Putamen (tissue), 1 donor: ENCODE data around the gene GNE.
"Not testable (repeated sequence)": the region's sequence is repeated elsewhere in the genome, so short reads cannot be mapped to it uniquely, and the experiment has no call there.

ENCODE experiments used
- DNase-seq: peaks from one replicate; pipeline ENCODE4 v3.0.0-alpha.2; 2016; ENCODE audit warnings: low spot score

GNE gene

DNA sequence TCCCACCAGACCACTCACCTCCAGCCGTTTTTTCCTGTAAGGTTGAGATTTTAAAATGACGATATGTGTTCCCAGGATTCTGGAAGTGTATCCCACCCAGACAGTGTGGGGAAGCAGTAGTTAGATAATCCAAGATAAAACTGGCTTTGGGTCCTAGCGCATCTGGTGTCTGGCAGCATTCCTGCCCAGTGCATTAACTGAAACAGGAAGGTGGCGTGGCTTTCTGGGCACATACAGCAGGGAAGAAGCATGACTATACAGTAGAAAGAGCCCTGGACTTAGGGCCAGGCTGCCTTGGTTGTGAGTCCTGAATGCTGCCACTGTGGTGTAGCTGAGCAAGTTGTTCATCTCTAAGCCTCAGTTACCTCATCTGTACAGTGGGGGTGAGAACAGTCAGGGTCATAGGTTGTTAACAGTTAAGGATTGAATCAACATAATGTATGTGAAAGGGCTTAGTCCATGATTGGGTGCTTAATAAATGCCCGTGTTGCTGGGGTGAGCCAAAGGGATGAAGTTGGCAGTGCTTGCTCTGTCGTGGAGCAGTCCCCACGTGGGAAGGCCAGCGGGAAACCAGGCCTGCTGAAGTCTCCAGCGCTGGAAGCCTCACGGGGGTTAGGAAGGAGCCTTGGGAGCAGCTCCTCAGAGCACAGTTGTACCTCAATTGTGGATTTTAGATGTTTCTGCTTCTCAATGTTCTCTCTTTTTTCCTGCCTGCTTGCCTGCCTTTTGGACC is 49.6 kb downstream of the GNE start:
- DNase-seq: no peak

DNA sequence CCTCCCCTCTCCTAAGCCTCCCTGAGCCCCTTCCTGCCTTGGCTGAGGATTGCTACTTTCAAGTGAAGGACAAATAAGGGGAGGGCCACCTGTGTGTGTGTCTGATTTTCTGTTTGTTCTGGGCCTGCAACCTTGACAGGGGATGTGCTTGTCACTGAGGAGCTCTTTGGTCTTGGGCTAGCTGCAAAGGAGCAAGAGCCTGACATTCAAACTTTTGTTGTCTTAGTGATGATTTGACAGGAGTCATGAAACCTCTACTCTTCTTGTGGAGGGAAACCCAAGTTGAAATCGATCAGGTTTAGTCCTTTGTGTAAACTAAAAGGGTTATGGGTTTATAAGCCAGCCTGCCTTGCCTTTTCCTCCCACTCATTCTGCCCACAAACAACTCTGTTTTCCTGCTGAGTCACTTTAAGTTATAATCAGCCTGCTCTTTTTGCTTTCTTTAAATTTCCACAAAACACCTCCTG is 50.7 kb downstream of the GNE start:
- no peak for DNase-seq

- DNase-seq: peak; percentile 78
Observed at GRCh38 chr9:36207016-36207415, 51.2 kb downstream of the GNE start.

GRCh38 chr9:36204906-36205547 is 53.2 kb downstream of the GNE start:
- no peak for DNase-seq

GRCh38 chr9:36194326-36195000 is 63.8 kb downstream of the GNE start:
- DNase-seq: no peak

DNA sequence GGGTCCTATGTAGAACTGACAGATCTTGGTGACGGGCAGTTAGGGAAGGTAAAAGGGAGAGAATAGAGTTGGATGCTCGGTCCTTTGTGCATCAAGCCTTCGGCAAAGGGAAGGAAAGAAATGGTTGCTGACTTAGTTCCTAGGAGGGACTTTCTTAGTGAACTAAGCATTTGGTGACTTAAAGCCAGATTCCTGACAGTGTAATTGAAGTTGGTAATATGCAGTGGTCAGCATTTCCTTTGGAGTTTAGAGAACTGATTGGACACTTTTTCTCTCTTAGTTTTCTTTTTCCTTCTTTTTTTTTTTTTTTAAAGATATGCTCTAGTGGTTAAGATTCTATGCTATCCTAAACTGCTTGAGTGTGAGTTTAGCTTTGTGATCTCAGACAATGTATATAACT is 65.2 kb downstream of the GNE start:
- no peak for DNase-seq

DNA sequence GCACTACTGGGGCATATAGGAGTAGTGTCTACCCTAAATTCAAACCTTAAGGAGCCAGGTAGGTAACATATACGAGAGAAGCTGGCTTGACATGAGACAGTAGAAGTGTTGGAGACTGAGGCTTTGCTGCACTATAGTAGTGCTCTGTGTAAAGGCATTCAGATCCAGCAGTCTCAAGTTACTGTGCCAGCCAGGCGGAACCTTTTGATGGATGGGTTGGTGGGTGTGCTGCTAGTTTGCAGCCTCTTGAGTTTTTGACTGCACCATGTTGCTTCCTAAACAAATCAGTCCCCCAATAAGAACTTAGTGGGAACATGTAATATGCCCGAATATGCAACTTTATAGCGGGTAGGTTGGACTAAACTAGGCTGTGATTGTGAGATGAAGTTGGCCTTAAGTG is 66.1 kb downstream of the GNE start:
- no peak for DNase-seq

- no peak for DNase-seq
Observed at GRCh38 chr9:36191686-36192085, 66.6 kb downstream of the GNE start.

DNA sequence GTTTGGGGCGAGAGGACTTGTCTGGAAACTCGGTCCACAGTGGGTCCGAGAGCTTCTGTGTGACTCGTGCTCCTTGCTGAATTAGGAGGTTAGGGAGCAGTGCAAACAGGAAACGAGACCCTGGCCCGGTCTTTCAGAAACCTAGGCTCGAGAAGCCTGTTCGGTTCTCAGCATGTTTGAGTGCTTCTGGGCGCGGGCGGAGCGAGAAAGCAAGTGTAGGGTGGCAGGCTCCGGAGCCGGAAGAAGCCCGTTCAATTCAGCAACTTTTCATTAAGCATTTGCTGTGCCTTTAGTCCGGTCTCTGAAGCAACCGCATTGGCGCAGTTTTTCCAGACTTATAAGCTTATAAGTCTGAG is 67.0 kb downstream of the GNE start:
- no peak for DNase-seq

DNA sequence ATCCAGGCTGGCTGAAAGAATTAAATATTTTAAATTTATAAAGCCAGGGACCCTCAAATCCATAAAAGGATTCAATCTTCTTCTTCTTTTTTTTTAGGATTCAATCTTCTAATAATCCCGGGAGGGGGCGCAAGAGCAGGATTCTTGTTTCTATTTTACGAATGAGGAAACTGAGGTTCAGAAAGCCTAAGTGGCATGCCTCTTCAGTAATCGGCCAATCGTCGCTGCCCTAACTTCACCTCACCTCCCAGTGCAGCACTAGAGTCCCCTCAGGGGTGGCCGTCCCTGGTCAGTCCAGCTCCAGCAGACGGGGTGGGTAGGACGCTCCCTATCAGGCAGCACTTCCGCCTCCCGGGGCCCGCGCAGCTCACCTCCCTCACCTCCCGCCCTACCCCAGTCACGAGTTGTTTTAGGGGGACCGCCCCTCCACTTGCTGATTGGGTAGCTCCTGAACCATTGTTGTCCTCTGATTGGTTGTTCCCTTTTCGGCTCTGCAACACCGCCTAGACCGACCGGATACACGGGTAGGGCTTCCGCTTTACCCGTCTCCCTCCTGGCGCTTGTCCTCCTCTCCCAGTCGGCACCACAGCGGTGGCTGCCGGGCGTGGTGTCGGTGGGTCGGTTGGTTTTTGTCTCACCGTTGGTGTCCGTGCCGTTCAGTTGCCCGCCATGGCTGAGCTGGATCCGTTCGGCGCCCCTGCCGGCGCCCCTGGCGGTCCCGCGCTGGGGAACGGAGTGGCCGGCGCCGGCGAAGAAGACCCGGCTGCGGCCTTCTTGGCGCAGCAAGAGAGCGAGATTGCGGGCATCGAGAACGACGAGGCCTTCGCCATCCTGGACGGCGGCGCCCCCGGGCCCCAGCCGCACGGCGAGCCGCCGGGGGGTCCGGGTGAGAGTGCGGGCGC is 67.6 kb downstream of the GNE start, which contains the start of gene CLTA:
Gene CLTA, plus strand, starts transcription at position 534 of the 902 bp plus-strand sequence. Its CDS starts 136 bp downstream, at position 670.
- DNase-seq: peak; percentile 99

GRCh38 chr9:36189976-36190375 is 68.3 kb downstream of the GNE start:
- no peak for DNase-seq

DNA sequence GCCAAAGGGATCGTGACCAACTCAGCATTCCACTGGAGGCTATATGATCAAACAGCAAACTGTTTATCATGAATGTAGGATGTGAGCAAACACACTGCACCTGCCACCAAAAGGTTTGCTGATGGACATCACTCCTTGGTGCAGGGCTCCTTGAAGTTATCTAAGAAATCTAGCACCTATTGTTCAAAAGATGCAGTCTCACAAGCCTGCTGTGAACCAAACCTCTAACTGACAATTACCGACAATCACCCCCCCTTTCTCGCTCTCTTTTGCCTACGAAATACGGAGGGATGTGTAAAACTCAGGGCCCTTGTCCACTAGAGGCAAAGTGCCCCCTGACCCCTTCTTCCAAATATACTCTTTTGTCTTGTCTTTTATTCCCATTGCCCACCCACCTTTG is 70.0 kb downstream of the GNE start:
- DNase-seq: no peak

GRCh38 chr9:36187414-36187813 is 70.8 kb downstream of the GNE start:
- no peak for DNase-seq

DNA sequence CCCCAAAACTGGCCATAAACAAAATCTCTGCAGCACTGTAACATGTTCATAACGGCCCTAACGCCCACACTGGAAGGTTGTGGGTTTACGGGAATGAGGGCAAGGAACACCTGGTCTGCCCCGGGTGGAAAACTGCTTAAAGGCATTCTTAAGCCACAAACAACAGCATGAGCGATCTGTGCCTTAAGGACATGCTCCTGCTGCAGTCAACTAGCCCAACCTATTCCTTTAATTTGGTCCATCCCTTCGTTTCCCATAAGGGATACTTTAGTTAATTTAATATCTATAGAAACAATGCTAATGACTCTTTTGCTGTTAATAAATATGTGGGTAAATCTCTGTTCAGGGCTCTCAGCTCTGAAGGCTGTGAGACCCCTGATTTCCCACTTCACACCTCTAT is 78.0 kb downstream of the GNE start:
- not testable (repeated sequence) for DNase-seq

GRCh38 chr9:36177571-36177970 is 80.7 kb downstream of the GNE start:
- DNase-seq: no peak

- not testable (repeated sequence) for DNase-seq
Observed at GRCh38 chr9:36176496-36176895, 81.8 kb downstream of the GNE start.

- not testable (repeated sequence) for DNase-seq
Observed at GRCh38 chr9:36175209-36175608, 83.0 kb downstream of the GNE start.

- DNase-seq: no peak
Observed at GRCh38 chr9:36174731-36175130, 83.5 kb downstream of the GNE start.

DNA sequence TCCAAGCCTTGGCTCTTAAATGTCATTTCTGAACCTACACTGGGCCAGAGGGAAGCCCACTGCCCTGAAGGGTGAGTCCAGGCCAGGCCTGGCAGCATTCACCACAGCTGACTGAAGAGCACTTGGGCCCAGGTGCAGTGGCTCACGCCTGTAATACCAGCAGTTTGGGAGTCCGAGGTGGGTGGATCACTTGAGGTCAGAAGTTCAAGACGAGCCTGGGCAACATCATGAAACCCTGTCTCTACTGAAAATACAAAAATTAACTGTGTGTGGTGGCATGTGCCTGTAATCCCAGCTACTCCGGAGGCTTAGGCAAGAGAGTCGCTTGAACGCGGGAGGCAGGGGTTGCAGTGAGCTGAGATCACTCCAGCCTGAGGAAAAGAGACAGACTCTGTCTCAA is 84.0 kb downstream of the GNE start:
- no peak for DNase-seq

GRCh38 chr9:36173861-36174260 is 84.4 kb downstream of the GNE start:
- no peak for DNase-seq

GRCh38 chr9:36170531-36170930 is 87.7 kb downstream of the GNE start:
- no peak for DNase-seq

DNA sequence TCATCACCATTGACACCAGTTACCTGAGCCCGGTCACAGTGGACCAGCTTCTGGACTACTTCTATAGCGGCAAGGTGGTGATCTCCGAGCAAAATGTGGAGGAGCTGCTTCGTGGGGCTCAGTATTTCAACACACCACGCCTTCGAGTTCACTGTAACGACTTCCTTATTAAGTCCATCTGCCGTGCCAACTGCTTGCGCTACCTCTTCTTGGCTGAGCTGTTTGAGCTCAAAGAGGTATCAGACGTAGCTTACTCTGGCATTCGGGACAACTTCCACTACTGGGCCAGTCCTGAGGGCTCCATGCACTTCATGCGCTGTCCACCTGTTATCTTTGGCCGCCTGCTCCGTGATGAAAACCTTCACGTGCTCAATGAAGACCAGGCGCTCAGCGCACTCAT is 88.5 kb downstream of the GNE start:
- DNase-seq: no peak
